ENCODE measurements around the gene TP73. TPM values are rescaled to one million over a fixed set of nuclear protein-coding genes. Genes with fewer than 3 reads are reported as not detected.

The TP73 gene
- total RNA-seq, 2 donors from 2014 or later, result 5.1 to 15.1 TPM

- Histone ChIP-seq H3K9me3 (no peaks in the 10 kb centered on the region), H3K4me3 (peak overlapping the region; percentile 55 to 58), H3K4me1 (replicated peaks) (peaks cover 3% of the 10 kb centered on the region), H3K27me3 (replicated peaks; ENCODE audit: insufficient read depth) (no peaks in the 10 kb centered on the region), H3K27ac (peak overlapping the region in 1 of 2 donors; percentile 25), H3K36me3 (no peaks in the 10 kb centered on the region)
- intact Hi-C loops (cut with DNase I), result no loop called here
- 43% methylated on average over 31 of the region's 32 CpGs for WGBS
- TF ChIP-seq POLR2AphosphoS5 (IDR thresholded peaks at IDR 0.05) (no peak), POLR2A (IDR thresholded peaks at IDR 0.05) (no peak), CTCF (IDR thresholded peaks at IDR 0.05) (no peak)
- DNase-seq (ENCODE audit: low spot score), result no peak
Measured at GRCh38 chr1:3771108-3772026, 119.1 kb downstream of the TP73 start.

- intact Hi-C loops (cut with DNase I), result no loop called here
- TF ChIP-seq POLR2AphosphoS5 (IDR thresholded peaks at IDR 0.05), result no peak
- peak; percentile 36 for TF ChIP-seq POLR2A (IDR thresholded peaks at IDR 0.05)
- no peaks in the 10 kb centered on the region for H3K9me3 ChIP-seq
- DNase-seq (ENCODE audit: low spot score), result peak; percentile 89
- peak overlapping the region; percentile 76 to 84 for H3K27ac ChIP-seq
- peak overlapping the region; percentile 55 to 58 for H3K4me3 ChIP-seq
- under 1% methylated on average over 42 of the region's 61 CpGs for WGBS
- H3K36me3 ChIP-seq, result no peaks in the 10 kb centered on the region
- H3K4me1 ChIP-seq (replicated peaks), result peaks cover 3% of the 10 kb centered on the region
- H3K27me3 ChIP-seq (replicated peaks; ENCODE audit: insufficient read depth), result no peaks in the 10 kb centered on the region
Measured at GRCh38 chr1:3772027-3772714, 119.9 kb downstream of the TP73 start.

GRCh38 chr1:3772715-3773571 lies 120.6 kb downstream of the TP73 start, which contains the start of gene SMIM1:
SMIM1 (plus strand) TSS chr1:3772749; CDS start chr1:3775374, 2,625 bp downstream.
- peak within 1 kb of the TSS; percentile 76 to 84 for H3K27ac ChIP-seq
- no peaks in the 10 kb centered on the region for H3K9me3 ChIP-seq
- WGBS, result 19% methylated on average over 28 of the region's 55 CpGs
- DNase-seq (ENCODE audit: low spot score), result no peak
- intact Hi-C loops (cut with DNase I), result no loop called here
- H3K36me3 ChIP-seq, result no peaks in the 10 kb centered on the region
- TF ChIP-seq POLR2AphosphoS5 (IDR thresholded peaks at IDR 0.05) (no peak), POLR2A (IDR thresholded peaks at IDR 0.05) (peak; percentile 22), CTCF (IDR thresholded peaks at IDR 0.05) (no peak)
- H3K27me3 ChIP-seq (replicated peaks; ENCODE audit: insufficient read depth), result no peaks in the 10 kb centered on the region
- peak within 1 kb of the TSS; percentile 55 to 58 for H3K4me3 ChIP-seq
- peaks cover 3% of the 10 kb centered on the region for H3K4me1 ChIP-seq (replicated peaks)

GRCh38 chr1:3773572-3774275 lies 121.4 kb downstream of the TP73 start:
- peak overlapping the region; percentile 76 to 84 for H3K27ac ChIP-seq
- TF ChIP-seq POLR2AphosphoS5 (IDR thresholded peaks at IDR 0.05), result no peak
- no peak for TF ChIP-seq POLR2A (IDR thresholded peaks at IDR 0.05)
- TF ChIP-seq CTCF (IDR thresholded peaks at IDR 0.05), result no peak
- 76% methylated on average over 13 of the region's 16 CpGs for WGBS
- intact Hi-C loops (cut with DNase I), result no loop called here
- no peaks in the 10 kb centered on the region for H3K9me3 ChIP-seq
- peaks cover 3% of the 10 kb centered on the region for H3K4me1 ChIP-seq (replicated peaks)
- DNase-seq (ENCODE audit: low spot score), result no peak
- H3K36me3 ChIP-seq, result no peaks in the 10 kb centered on the region
- no peak overlapping the region for H3K4me3 ChIP-seq
- no peaks in the 10 kb centered on the region for H3K27me3 ChIP-seq (replicated peaks; ENCODE audit: insufficient read depth)
